KMS-11 (cell line): ENCODE results near the gene CXorf51A.
"Not testable (repeated sequence)": the region's sequence is repeated elsewhere in the genome, so short reads cannot be mapped to it uniquely, and the experiment has no call there.

Experiments
- H2AFZ ChIP-seq: fragments of 200-600 bp; sonication (generic); 2 replicates; pipeline ENCODE4 v1.6.1; 2016; ENCODE audit warnings: antibody characterized with exemption, mixed run types, low read depth
- H3K27ac ChIP-seq: fragments of 200-600 bp; sonication (generic); 2 replicates; pipeline ENCODE4 v1.6.1; 2016; ENCODE audit warnings: mild to moderate bottlenecking, mixed run types
- H3K27me3 ChIP-seq: fragments of 200-600 bp; sonication (generic); 2 replicates; pipeline ENCODE4 v1.6.1; 2017; ENCODE audit warnings: mild to moderate bottlenecking, low read depth, mixed run types, moderate library complexity; ENCODE audit not compliant: insufficient read depth
- H3K36me3 ChIP-seq: fragments of 200-600 bp; sonication (generic); 2 replicates; pipeline ENCODE4 v1.6.1; 2017; ENCODE audit warnings: mild to moderate bottlenecking, mixed run types; ENCODE audit not compliant: insufficient read depth
- H3K4me1 ChIP-seq: fragments of 200-600 bp; sonication (generic); 2 replicates; pipeline ENCODE4 v1.6.1; 2016; ENCODE audit warnings: mild to moderate bottlenecking, low read depth, mixed run types; ENCODE audit not compliant: poor library complexity, severe bottlenecking
- H3K4me2 ChIP-seq: fragments of 200-600 bp; sonication (generic); 2 replicates; pipeline ENCODE4 v1.7.0; 2016; ENCODE audit warnings: mild to moderate bottlenecking, mixed run types
- H3K4me3 ChIP-seq: fragments of 200-600 bp; sonication (generic); IDR thresholded peaks from 2 replicates; pipeline ENCODE4 v1.6.1; 2017; ENCODE audit warnings: low read depth, low read length, mixed read lengths; ENCODE audit not compliant: insufficient read depth
- H3K79me2 ChIP-seq: fragments of 200-600 bp; sonication (generic); 2 replicates; pipeline ENCODE4 v1.6.1; 2016; ENCODE audit warnings: low read depth, mixed run types; ENCODE audit not compliant: insufficient read depth
- H3K9ac ChIP-seq: fragments of 200-600 bp; sonication (generic); 2 replicates; pipeline ENCODE4 v1.6.1; 2016; ENCODE audit warnings: mild to moderate bottlenecking, mixed run types
- H4K20me1 ChIP-seq: fragments of 200-600 bp; sonication (generic); 2 replicates; pipeline ENCODE4 v1.6.1; 2016; ENCODE audit warnings: mild to moderate bottlenecking, mixed run types; ENCODE audit not compliant: insufficient read depth
- CTCF ChIP-seq: fragments of 200-600 bp; sonication (generic); conservative IDR thresholded peaks from 2 replicates; pipeline ENCODE4 v1.6.1; 2017; ENCODE audit warnings: low read depth, mild to moderate bottlenecking, antibody characterized with exemption, low read length, moderate library complexity, mixed read lengths

The CXorf51A gene

GRCh38 chrX:146814644-146815043 is at the start of gene CXorf51A:
Gene CXorf51A (minus strand): TSS chrX:146814744. CDS start chrX:146814723, 21 bp downstream.
- not testable (repeated sequence) for H3K9ac ChIP-seq, H3K27me3 ChIP-seq, H3K4me1 ChIP-seq, H3K36me3 ChIP-seq, H3K79me2 ChIP-seq, H2AFZ ChIP-seq, H3K27ac ChIP-seq, H3K4me2 ChIP-seq, H4K20me1 ChIP-seq, H3K4me3 ChIP-seq

- no peaks in the 10 kb centered on the region for H3K4me1 ChIP-seq
- H3K27me3 ChIP-seq = no peaks in the 10 kb centered on the region
- no peak overlapping the region for H3K4me2 ChIP-seq
- H4K20me1 ChIP-seq = no peaks in the 10 kb centered on the region
- no peak overlapping the region for H3K27ac ChIP-seq
- H3K4me3 ChIP-seq = no peak overlapping the region
- no peak overlapping the region for H3K9ac ChIP-seq
- H3K79me2 ChIP-seq = no peaks in the 10 kb centered on the region
- H3K36me3 ChIP-seq = no peaks in the 10 kb centered on the region
- no peak overlapping the region for H2AFZ ChIP-seq
- TF ChIP-seq CTCF = no peak
These were observed 49.0 kb upstream of the CXorf51A start for GRCh38 chrX:146863566-146863965.

GRCh38 chrX:146854281-146854680 is 39.7 kb upstream of the CXorf51A start:
- Histone ChIP-seq H3K27me3 (no peaks in the 10 kb centered on the region), H3K27ac (no peak overlapping the region), H3K79me2 (no peaks in the 10 kb centered on the region), H3K9ac (no peak overlapping the region), H2AFZ (no peak overlapping the region), H3K4me3 (no peak overlapping the region), H3K36me3 (no peaks in the 10 kb centered on the region), H3K4me1 (no peaks in the 10 kb centered on the region), H3K4me2 (no peak overlapping the region), H4K20me1 (no peaks in the 10 kb centered on the region)
- TF ChIP-seq CTCF = no peak

- no peak overlapping the region for H3K9ac ChIP-seq
- no peak overlapping the region for H2AFZ ChIP-seq
- no peak overlapping the region for H3K4me3 ChIP-seq
- H3K27ac ChIP-seq = no peak overlapping the region
- H3K36me3 ChIP-seq = no peaks in the 10 kb centered on the region
- H3K4me2 ChIP-seq = no peak overlapping the region
- no peaks in the 10 kb centered on the region for H3K4me1 ChIP-seq
- H3K27me3 ChIP-seq = no peaks in the 10 kb centered on the region
- no peaks in the 10 kb centered on the region for H3K79me2 ChIP-seq
- no peaks in the 10 kb centered on the region for H4K20me1 ChIP-seq
- no peak for TF ChIP-seq CTCF
These were observed 17.4 kb upstream of the CXorf51A start for GRCh38 chrX:146831994-146832393.

- H3K36me3 ChIP-seq, H3K4me2 ChIP-seq, H2AFZ ChIP-seq, H3K9ac ChIP-seq, H4K20me1 ChIP-seq, H3K27ac ChIP-seq, H3K27me3 ChIP-seq, H3K79me2 ChIP-seq, H3K4me1 ChIP-seq, H3K4me3 ChIP-seq: not testable (repeated sequence)
These were observed 5.1 kb downstream of the CXorf51A start, which contains the start of gene CXorf51B for GRCh38 chrX:146809471-146809870. Gene CXorf51B (plus strand): TSS chrX:146809771. CDS start chrX:146809792, 21 bp downstream.
